ENCODE measurements around the gene FANCL.

The FANCL gene

DNA sequence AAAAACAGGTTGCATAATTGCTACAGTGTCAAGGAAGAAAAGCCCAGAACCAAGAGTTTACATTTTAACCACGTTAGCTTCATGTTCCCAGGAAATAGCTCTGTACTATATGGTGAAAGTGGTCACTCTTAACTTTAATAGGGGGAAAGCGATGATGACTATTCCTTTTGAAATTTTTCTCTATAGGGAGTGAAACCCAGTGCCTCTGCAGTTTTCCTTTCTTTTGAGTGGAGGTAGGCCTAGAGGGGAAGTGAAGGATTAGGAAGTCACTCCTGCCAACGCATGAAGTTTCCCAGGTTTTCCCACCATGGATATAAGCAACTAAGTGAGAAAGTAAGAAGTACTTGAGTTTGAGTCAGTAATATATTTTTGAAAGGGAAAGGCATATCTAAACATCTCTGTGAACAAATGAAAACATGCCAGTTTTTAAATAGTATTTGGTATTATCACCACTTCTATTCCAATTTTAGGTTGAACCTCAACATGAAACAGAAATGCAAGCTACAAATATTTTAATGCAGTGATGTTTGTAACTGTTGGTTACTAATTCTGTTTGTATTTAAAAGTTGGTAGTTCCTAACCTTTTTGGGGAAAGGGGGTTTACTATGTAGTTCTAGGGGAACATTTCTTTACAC lies 102.6 kb downstream of the FANCL start:
- H3K4me3 ChIP-seq (ENCODE audit: low read length), result no peak overlapping the region
- DNase-seq (ENCODE audit: low read depth), result no peak
- no peak for TF ChIP-seq CTCF (IDR thresholded peaks at IDR 0.05; ENCODE audit: insufficient read depth, low read depth, low read length, missing control alignments)

- no peak for DNase-seq (ENCODE audit: low read depth)
Measured at GRCh38 chr2:58137856-58138255, 103.3 kb downstream of the FANCL start.

GRCh38 chr2:58137221-58137620 lies 103.9 kb downstream of the FANCL start:
- TF ChIP-seq CTCF (IDR thresholded peaks at IDR 0.05; ENCODE audit: insufficient read depth, low read depth, low read length, missing control alignments), result no peak
- H3K4me3 ChIP-seq (ENCODE audit: low read length), result no peak overlapping the region
- DNase-seq (ENCODE audit: low read depth), result peak; percentile 60

More at GRCh38 chr2:58137856-58138255, 103.3 kb downstream of the FANCL start:
- no peak overlapping the region for H3K4me3 ChIP-seq (ENCODE audit: low read length)
- TF ChIP-seq CTCF (IDR thresholded peaks at IDR 0.05; ENCODE audit: insufficient read depth, low read depth, low read length, missing control alignments), result no peak

- no peak for TF ChIP-seq CTCF (IDR thresholded peaks at IDR 0.05; ENCODE audit: insufficient read depth, low read depth, low read length, missing control alignments)
- H3K4me3 ChIP-seq (ENCODE audit: low read length), result no peak overlapping the region
- no peak for DNase-seq (ENCODE audit: low read depth)
Measured at GRCh38 chr2:58135861-58136260, 105.3 kb downstream of the FANCL start.

DNA sequence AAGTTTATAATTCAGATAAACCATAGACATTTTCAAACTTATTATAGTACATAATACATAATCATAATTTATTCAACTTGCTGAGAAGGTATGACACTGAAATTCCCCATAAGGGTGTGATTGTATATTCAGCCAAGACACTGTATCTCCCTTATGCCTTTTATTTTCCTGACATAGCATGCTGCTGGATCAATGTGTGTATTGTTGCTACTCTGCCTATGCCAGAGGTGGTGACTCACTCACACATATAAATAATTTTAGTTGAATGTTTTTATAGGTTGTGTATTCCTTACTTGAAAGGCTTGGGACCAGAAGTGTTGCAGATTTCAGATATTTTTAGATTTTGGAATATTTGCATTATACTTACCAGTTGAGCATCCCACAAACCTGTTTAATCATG lies 107.7 kb downstream of the FANCL start:
- no peak overlapping the region for H3K4me3 ChIP-seq (ENCODE audit: low read length)
- no peak for TF ChIP-seq CTCF (IDR thresholded peaks at IDR 0.05; ENCODE audit: insufficient read depth, low read depth, low read length, missing control alignments)
- DNase-seq (ENCODE audit: low read depth), result no peak

- DNase-seq (ENCODE audit: low read depth), result peak; percentile 40
Measured at GRCh38 chr2:58131191-58132011, 109.7 kb downstream of the FANCL start.

More at GRCh38 chr2:58131191-58132011, 109.7 kb downstream of the FANCL start:
- H3K4me3 ChIP-seq (ENCODE audit: low read length), result no peak overlapping the region
- no peak for TF ChIP-seq CTCF (IDR thresholded peaks at IDR 0.05; ENCODE audit: insufficient read depth, low read depth, low read length, missing control alignments)
